HG03064 (cell line): ENCODE results near the gene UCKL1.
"Not testable (repeated sequence)": the region's sequence is repeated elsewhere in the genome, so short reads cannot be mapped to it uniquely, and the experiment has no call there.

Experiments used
- ATAC-seq: cut with Tn5 transposase; IDR thresholded peaks from one replicate; pipeline ENCODE4 v1.9.1; 2021; ENCODE audit warnings: low read depth; ENCODE audit not compliant: unreplicated experiment

The UCKL1 gene

GRCh38 chr20:63955827-63956663, at the start of gene UCKL1:
TSS of gene UCKL1 (minus strand) at chr20:63956416. CDS start at chr20:63956372, 44 bp downstream.
- peak; percentile 49 for ATAC-seq

GRCh38 chr20:64005394-64005793, 49.2 kb upstream of the UCKL1 start:
- ATAC-seq: no peak

GRCh38 chr20:64003960-64004725, 47.9 kb upstream of the UCKL1 start:
- no peak for ATAC-seq

GRCh38 chr20:64001607-64002011, 45.4 kb upstream of the UCKL1 start:
- no peak for ATAC-seq

GRCh38 chr20:64000906-64001305, 44.7 kb upstream of the UCKL1 start:
- no peak for ATAC-seq

GRCh38 chr20:63982937-63983336, 26.7 kb upstream of the UCKL1 start:
- no peak for ATAC-seq

- ATAC-seq: peak; percentile 47
Observed at GRCh38 chr20:63980806-63981728, 24.9 kb upstream of the UCKL1 start, which contains the start of gene PRPF6. TSS of gene PRPF6 (plus strand) at chr20:63981132. CDS start at chr20:63981246, 114 bp downstream.

- peak; percentile 9 for ATAC-seq
Observed at GRCh38 chr20:63980317-63980805, 24.1 kb upstream of the UCKL1 start.

- ATAC-seq: no peak
Observed at GRCh38 chr20:63979557-63980316, 23.5 kb upstream of the UCKL1 start, which contains the start of gene SAMD10. TSS of gene SAMD10 (minus strand) at chr20:63979642. CDS start at chr20:63979467, 175 bp downstream.

GRCh38 chr20:63979229-63979556, 23.0 kb upstream of the UCKL1 start:
- no peak for ATAC-seq

GRCh38 chr20:63978319-63979228, 22.4 kb upstream of the UCKL1 start:
- no peak for ATAC-seq

GRCh38 chr20:63977739-63978276, 21.6 kb upstream of the UCKL1 start:
- ATAC-seq: no peak

GRCh38 chr20:63976980-63977738, 20.9 kb upstream of the UCKL1 start:
- ATAC-seq: no peak

- ATAC-seq: not testable (repeated sequence)
Observed at GRCh38 chr20:63976511-63976910, 20.3 kb upstream of the UCKL1 start.

GRCh38 chr20:63974402-63975200, 18.4 kb upstream of the UCKL1 start:
- ATAC-seq: no peak

- ATAC-seq: no peak
Observed at GRCh38 chr20:63973636-63974401, 17.6 kb upstream of the UCKL1 start.
